HepG2 (cell line): ENCODE measurements around the gene TEDC1. TPM values are rescaled to one million over a fixed set of nuclear protein-coding genes. Genes with fewer than 3 reads are reported as not detected.

Experiments used
- ATAC-seq: fragments of 200-7000 bp; cut with Tn5 transposase; 3 replicates; pipeline ENCODE4 v1.9.1; 2020; ENCODE audit warnings: mild to moderate bottlenecking, moderate library complexity
- BruUV-seq: library from RNA; stranded (reverse); fragments of 400-500 nt; replicated peaks from 2 replicates; lab custom pipeline; 2021; lab: Mats Ljungman, UMichigan
- CTCF ChIA-PET: fragments of 300-600 bp; formaldehyde crosslinking; extraction: SDS; loops from one replicate; lab custom pipeline; 2021; ENCODE audit warnings: low total read pairs, inconsistent platforms, low intra/inter-chr PET ratio; lab: Yijun Ruan, JAX
- POLR2A ChIA-PET: fragments of 350-600 bp; sonication (Branson Sonifier 250); formaldehyde crosslinking; loops from one replicate; lab custom pipeline; 2020; ENCODE audit warnings: antibody characterized with exemption, inconsistent platforms; lab: Yijun Ruan, JAX
- DNase-seq: peaks from one replicate; pipeline ENCODE4 v3.0.0-alpha.2; 2015; ENCODE audit warnings: low spot score
- FAIRE-seq: peaks from 3 replicates; lab custom pipeline; 2011; peaks lifted over from hg19 to GRCh38; lab: Jason Lieb, UNC
- H2AFZ ChIP-seq: one replicate; pipeline ENCODE4 v1.6.1; 2011; ENCODE audit warnings: low read length, inconsistent platforms
- H3K27ac ChIP-seq: fragments of 300-600 bp; 3 replicates; pipeline ENCODE4 v1.8.0; 2011; ENCODE audit warnings: mixed run types, mild to moderate bottlenecking, mixed read lengths, low read length, inconsistent platforms; ENCODE audit not compliant: insufficient read depth; ENCODE audit errors: extremely low read length
- H3K27me3 ChIP-seq, 2 experiments: fragments of 200-600 bp in 1 of 2; 2 replicates in 1 of 2; 3 replicates in 1 of 2; pipeline versions ENCODE4 v1.6.0 to v1.8.0; 2011; ENCODE audit warnings: low read length in 2 of 2, mild to moderate bottlenecking in 2 of 2, moderate library complexity in 2 of 2, inconsistent platforms in 1 of 2; ENCODE audit not compliant: insufficient read depth in 2 of 2, control insufficient read depth in 1 of 2
- H3K36me3 ChIP-seq, 2 experiments: fragments of 200-600 bp in 1 of 2; replicated peaks in 1 of 2; 2 replicates in 1 of 2; 3 replicates in 1 of 2; pipeline versions ENCODE4 v1.5.1 to v1.8.0; 2011; ENCODE audit warnings: low read length in 2 of 2, inconsistent platforms in 1 of 2; ENCODE audit not compliant: insufficient read depth in 2 of 2, control insufficient read depth in 1 of 2
- H3K4me1 ChIP-seq: 2 replicates; pipeline ENCODE4 v1.5.1; 2012; ENCODE audit warnings: low read length, inconsistent platforms; ENCODE audit not compliant: insufficient read depth
- H3K4me2 ChIP-seq: 2 replicates; pipeline ENCODE4 v1.6.0; 2011; ENCODE audit warnings: low read depth, low read length, inconsistent platforms
- H3K4me3 ChIP-seq, 3 experiments: fragments of 200-600 bp in 1 of 3; sonication (generic), shearing (Covaris generic) in 1 of 3; replicated peaks in 1 of 3; 2 replicates each; pipeline ENCODE4 v1.5.1; 2011 to 2016; ENCODE audit warnings: low read length in 3 of 3, inconsistent platforms in 2 of 3, low read depth in 2 of 3, mild to moderate bottlenecking in 2 of 3, control low read depth in 1 of 3, mixed read lengths in 1 of 3; ENCODE audit not compliant: insufficient read depth in 1 of 3
- H3K79me2 ChIP-seq: one replicate; pipeline ENCODE4 v1.6.1; 2011; ENCODE audit warnings: low read length, inconsistent platforms; ENCODE audit not compliant: insufficient read depth
- H3K9ac ChIP-seq: 2 replicates; pipeline ENCODE4 v1.6.0; 2011; ENCODE audit warnings: mild to moderate bottlenecking, low read depth, low read length, inconsistent platforms; ENCODE audit not compliant: insufficient read depth
- H3K9me3 ChIP-seq: 2 replicates; pipeline ENCODE4 v1.5.1; 2012; ENCODE audit warnings: mild to moderate bottlenecking, low read length
- H4K20me1 ChIP-seq: 2 replicates; pipeline ENCODE4 v1.6.0; 2011; ENCODE audit warnings: inconsistent platforms, mild to moderate bottlenecking, low read length, moderate library complexity; ENCODE audit not compliant: insufficient read depth
- BORCS8-MEF2B ChIP-seq: sonication (generic); formaldehyde crosslinking; IDR thresholded peaks from 2 replicates; pipeline ENCODE4 v1.8.0; 2022; ENCODE audit warnings: mild to moderate bottlenecking, missing genetic modification reagents
- FLYWCH1 ChIP-seq: sonication (generic); formaldehyde crosslinking; IDR thresholded peaks from 2 replicates; pipeline ENCODE4 v1.8.1; 2023; ENCODE audit warnings: mild to moderate bottlenecking, missing genetic modification reagents
- NONO ChIP-seq, 2 experiments: fragments of 450-650 bp in 1 of 2; sonication (generic) in 1 of 2; formaldehyde crosslinking in 1 of 2; IDR thresholded peaks in 1 of 2; conservative IDR thresholded peaks in 1 of 2; 2 replicates each; pipeline versions ENCODE4 v1.6.1 to v1.8.0; 2017 to 2022; ENCODE audit warnings: mild to moderate bottlenecking in 1 of 2, missing genetic modification reagents in 1 of 2, moderate library complexity in 1 of 2
- PHF5A ChIP-seq: IDR thresholded peaks from one replicate; pipeline ENCODE4 v1.6.1; 2018; ENCODE audit warnings: low read depth, missing genetic modification reagents; ENCODE audit not compliant: unreplicated experiment
- POLR2A ChIP-seq, 2 experiments: IDR thresholded peaks; 2 replicates each; pipeline ENCODE4 v1.6.1; 2011; ENCODE audit warnings: low read depth in 2 of 2, low read length in 2 of 2, mild to moderate bottlenecking in 1 of 2, moderate library complexity in 1 of 2; ENCODE audit not compliant: insufficient read depth in 1 of 2
- SMAD1 ChIP-seq: sonication (generic); formaldehyde crosslinking; IDR thresholded peaks from 2 replicates; pipeline ENCODE4 v1.4.0; 2020; ENCODE audit warnings: missing genetic modification reagents, low read depth, mild to moderate bottlenecking, borderline replicate concordance
- ZNF256 ChIP-seq: sonication (generic); formaldehyde crosslinking; conservative IDR thresholded peaks from 2 replicates; pipeline ENCODE4 v1.4.0; 2020; ENCODE audit warnings: missing genetic modification reagents
- ZNF263 ChIP-seq: sonication (generic); formaldehyde crosslinking; IDR thresholded peaks from 2 replicates; pipeline ENCODE4 v1.4.0; 2020; ENCODE audit warnings: missing genetic modification reagents
- ZNF616 ChIP-seq: sonication (generic); formaldehyde crosslinking; IDR thresholded peaks from 2 replicates; pipeline ENCODE4 v1.5.0; 2020; ENCODE audit warnings: low read depth, mild to moderate bottlenecking, missing genetic modification reagents
- ZSCAN20 ChIP-seq: sonication (generic); formaldehyde crosslinking; IDR thresholded peaks from 2 replicates; pipeline ENCODE4 v1.4.0; 2020; ENCODE audit warnings: missing genetic modification reagents, mild to moderate bottlenecking, borderline replicate concordance
- WGBS: methylation state at CpG from one replicate; pipeline ENCODE4 v1.1.6; 2017; ENCODE audit warnings: low lambda C conversion rate; 5-methylcytosine and 5-hydroxymethylcytosine counted together
- in situ Hi-C: cut with HindIII; loops from 2 replicates; pipeline ENCODE4 v1.10.0; 2017; ENCODE audit warnings: low pct_unique_long_range_greater_than_20kb; ENCODE audit not compliant: extremely low pct_ligation_motif_present
- intact Hi-C: fragments of 100-400 bp; cut with micrococcal nuclease; formaldehyde crosslinking; loops from one replicate; pipeline ENCODE4 v1.10.0; 2022; ENCODE audit not compliant: unreplicated experiment
- polyA plus RNA-seq, 8 experiments: library from polyadenylated mRNA; depleted of rRNA in 3 of 8; stranded (reverse) in 7 of 8; unstranded in 1 of 8; fragments of >200 nt; fragmentation: Illumina TruSeq in 4 of 8; extraction: Trizol in 4 of 8; gene quantifications; 2 replicates each; pipeline versions ENCODE4 v1.2.1 to v1.2.3, GENCODE V29; 2011 to 2016; ENCODE audit warnings: low read depth in 4 of 8, missing spikeins in 1 of 8, mixed read lengths in 1 of 8; ENCODE audit not compliant: insufficient read depth in 1 of 8
- total RNA-seq, 5 experiments: library from RNA; depleted of rRNA; stranded (reverse); fragments of >200 nt; fragmentation: Illumina TruSeq; extraction: Trizol; gene quantifications; 2 replicates each; pipeline ENCODE4 v1.2.3, GENCODE V29; 2016; ENCODE audit warnings: low read depth in 1 of 5
- TF ChIP-seq, protein P1 (sequence below): sonication (generic); formaldehyde crosslinking; IDR thresholded peaks from 2 replicates; pipeline ENCODE4 v1.4.0; 2020; ENCODE audit warnings: missing genetic modification reagents; ENCODE audit errors: not compliant biosample characterization
- TF ChIP-seq, protein P2 (sequence below): sonication (generic); formaldehyde crosslinking; IDR thresholded peaks from 2 replicates; pipeline ENCODE4 v1.4.0; 2020; ENCODE audit warnings: missing genetic modification reagents
- TF ChIP-seq, protein P3 (sequence below): sonication (generic); formaldehyde crosslinking; IDR thresholded peaks from 2 replicates; pipeline ENCODE4 v1.9.0; 2022; ENCODE audit warnings: missing genetic modification reagents, mild to moderate bottlenecking, borderline replicate concordance
- TF ChIP-seq, protein P4 (sequence below): sonication (generic); formaldehyde crosslinking; IDR thresholded peaks from 2 replicates; pipeline ENCODE4 v1.5.0; 2020; ENCODE audit warnings: missing genetic modification reagents, mild to moderate bottlenecking, borderline replicate concordance
- TF ChIP-seq, protein P5 (sequence below): sonication (generic); formaldehyde crosslinking; IDR thresholded peaks from 2 replicates; pipeline ENCODE4 v1.5.1; 2020; ENCODE audit warnings: mild to moderate bottlenecking, missing genetic modification reagents, moderate library complexity

Gene TEDC1
- total and polyA plus RNA-seq, 2 of the 13 experiments (the other 11 are each of a cell fraction or from before 2014, with no cell fraction given): 5.7 to 27.4 TPM

DNA sequence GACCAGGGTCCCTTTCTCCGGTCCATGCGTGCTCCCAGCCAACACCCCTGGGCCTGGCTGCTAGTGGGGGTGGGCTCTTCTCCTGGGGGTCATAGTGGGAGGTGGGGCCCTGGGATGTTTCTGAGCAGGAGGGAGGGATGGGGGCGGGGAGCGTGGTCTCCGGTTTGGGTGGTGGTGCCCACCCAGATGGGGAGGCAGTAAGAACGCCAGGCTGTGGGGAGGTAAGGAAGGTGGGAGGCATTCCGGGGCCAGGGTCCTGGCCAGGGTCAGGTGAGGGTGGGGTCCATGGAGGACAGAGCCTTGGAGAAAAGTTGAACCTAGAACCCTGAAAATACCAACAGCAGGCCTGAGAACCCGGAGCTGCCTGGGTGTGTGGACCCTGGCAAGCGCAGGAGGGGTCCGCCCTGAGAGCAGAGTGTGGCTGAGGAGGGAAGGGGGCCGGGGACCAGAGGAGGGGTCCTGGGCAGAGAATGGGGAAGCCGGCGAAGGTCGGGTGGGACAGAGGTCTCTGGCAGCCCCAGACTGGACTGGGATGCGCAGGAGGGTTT lies 10.8 kb upstream of the TEDC1 start:
- DNase-seq: no peak
- no peak overlapping the region for H3K4me2 ChIP-seq
- ChIA-PET POLR2A (interaction anchor here (1.0 to 2.4 kb wide), 4 partner anchors 9 to 179 kb away, joined by 3 to 10 read pairs (median 8); partner anchors contain the start of genes BRF1 and TEX22), CTCF (interaction anchor here (1.3 to 2.5 kb wide), 4 partner anchors 10 to 52 kb away, joined by 4 to 15 read pairs (median 6); partner anchors contain the start of genes TEDC1 and TMEM121)
- no peak overlapping the region for H3K27ac ChIP-seq
- no peaks in the 10 kb centered on the region for H3K36me3 ChIP-seq
- no peaks in the 10 kb centered on the region for H3K79me2 ChIP-seq
- intact Hi-C loops (loop anchor here (2.0 kb wide), 1 partner anchor 49 kb away; no protein-coding TSS in a partner anchor), in situ Hi-C loops (no loop called here)
- FAIRE-seq: no peak
- ATAC-seq: no peak
- H2AFZ ChIP-seq: no peak overlapping the region
- H3K9me3 ChIP-seq: no peaks in the 10 kb centered on the region
- 69% methylated on average over 15 of the region's 15 CpGs for WGBS
- TF ChIP-seq, protein P1, sequence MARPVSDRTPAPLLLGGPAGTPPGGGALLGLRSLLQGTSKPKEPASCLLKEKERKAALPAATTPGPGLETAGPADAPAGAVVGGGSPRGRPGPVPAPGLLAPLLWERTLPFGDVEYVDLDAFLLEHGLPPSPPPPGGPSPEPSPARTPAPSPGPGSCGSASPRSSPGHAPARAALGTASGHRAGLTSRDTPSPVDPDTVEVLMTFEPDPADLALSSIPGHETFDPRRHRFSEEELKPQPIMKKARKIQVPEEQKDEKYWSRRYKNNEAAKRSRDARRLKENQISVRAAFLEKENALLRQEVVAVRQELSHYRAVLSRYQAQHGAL (CRISPR knock-in tag): no peak
- no peak for TF ChIP-seq SMAD1 (CRISPR knock-in tag)
- TF ChIP-seq FLYWCH1 (CRISPR knock-in tag): no peak
- TF ChIP-seq, protein P2, sequence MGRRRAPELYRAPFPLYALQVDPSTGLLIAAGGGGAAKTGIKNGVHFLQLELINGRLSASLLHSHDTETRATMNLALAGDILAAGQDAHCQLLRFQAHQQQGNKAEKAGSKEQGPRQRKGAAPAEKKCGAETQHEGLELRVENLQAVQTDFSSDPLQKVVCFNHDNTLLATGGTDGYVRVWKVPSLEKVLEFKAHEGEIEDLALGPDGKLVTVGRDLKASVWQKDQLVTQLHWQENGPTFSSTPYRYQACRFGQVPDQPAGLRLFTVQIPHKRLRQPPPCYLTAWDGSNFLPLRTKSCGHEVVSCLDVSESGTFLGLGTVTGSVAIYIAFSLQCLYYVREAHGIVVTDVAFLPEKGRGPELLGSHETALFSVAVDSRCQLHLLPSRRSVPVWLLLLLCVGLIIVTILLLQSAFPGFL (CRISPR knock-in tag): no peak
- no peak for TF ChIP-seq ZNF256 (CRISPR knock-in tag)
- TF ChIP-seq ZSCAN20 (CRISPR knock-in tag): no peak
- TF ChIP-seq, protein P3, sequence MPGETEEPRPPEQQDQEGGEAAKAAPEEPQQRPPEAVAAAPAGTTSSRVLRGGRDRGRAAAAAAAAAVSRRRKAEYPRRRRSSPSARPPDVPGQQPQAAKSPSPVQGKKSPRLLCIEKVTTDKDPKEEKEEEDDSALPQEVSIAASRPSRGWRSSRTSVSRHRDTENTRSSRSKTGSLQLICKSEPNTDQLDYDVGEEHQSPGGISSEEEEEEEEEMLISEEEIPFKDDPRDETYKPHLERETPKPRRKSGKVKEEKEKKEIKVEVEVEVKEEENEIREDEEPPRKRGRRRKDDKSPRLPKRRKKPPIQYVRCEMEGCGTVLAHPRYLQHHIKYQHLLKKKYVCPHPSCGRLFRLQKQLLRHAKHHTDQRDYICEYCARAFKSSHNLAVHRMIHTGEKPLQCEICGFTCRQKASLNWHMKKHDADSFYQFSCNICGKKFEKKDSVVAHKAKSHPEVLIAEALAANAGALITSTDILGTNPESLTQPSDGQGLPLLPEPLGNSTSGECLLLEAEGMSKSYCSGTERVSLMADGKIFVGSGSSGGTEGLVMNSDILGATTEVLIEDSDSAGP: no peak
- TF ChIP-seq NONO (IDR thresholded peaks at IDR 0.05): no peak
- no peak for TF ChIP-seq NONO (CRISPR knock-in tag; conservative IDR thresholded peaks at IDR 0.05)
- no peak for TF ChIP-seq ZNF263 (CRISPR knock-in tag)
- TF ChIP-seq, protein P4, sequence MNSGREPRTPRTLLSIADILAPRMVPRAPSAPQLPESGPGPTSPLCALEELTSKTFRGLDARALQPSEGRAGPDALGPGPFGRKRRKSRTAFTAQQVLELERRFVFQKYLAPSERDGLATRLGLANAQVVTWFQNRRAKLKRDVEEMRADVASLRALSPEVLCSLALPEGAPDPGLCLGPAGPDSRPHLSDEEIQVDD (CRISPR knock-in tag): no peak
- TF ChIP-seq, protein P5, sequence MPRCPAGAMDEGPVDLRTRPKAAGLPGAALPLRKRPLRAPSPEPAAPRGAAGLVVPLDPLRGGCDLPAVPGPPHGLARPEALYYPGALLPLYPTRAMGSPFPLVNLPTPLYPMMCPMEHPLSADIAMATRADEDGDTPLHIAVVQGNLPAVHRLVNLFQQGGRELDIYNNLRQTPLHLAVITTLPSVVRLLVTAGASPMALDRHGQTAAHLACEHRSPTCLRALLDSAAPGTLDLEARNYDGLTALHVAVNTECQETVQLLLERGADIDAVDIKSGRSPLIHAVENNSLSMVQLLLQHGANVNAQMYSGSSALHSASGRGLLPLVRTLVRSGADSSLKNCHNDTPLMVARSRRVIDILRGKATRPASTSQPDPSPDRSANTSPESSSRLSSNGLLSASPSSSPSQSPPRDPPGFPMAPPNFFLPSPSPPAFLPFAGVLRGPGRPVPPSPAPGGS: no peak
- TF ChIP-seq ZNF616: no peak
- TF ChIP-seq BORCS8-MEF2B (CRISPR knock-in tag): no peak
- TF ChIP-seq POLR2A (IDR thresholded peaks at IDR 0.05; ENCODE audit: insufficient read depth in 1 of 2, low read depth in 2 of 2, low read length in 2 of 2): no peak
- no peak for TF ChIP-seq PHF5A (CRISPR knock-in tag)
- no peak overlapping the region for H3K4me3 ChIP-seq
- H3K27me3 ChIP-seq: peaks cover 2 to 29% of the 10 kb centered on the region in 2 experiments; a peak in 4 of 5 replicates
- H3K4me1 ChIP-seq: peaks cover 64% of the 10 kb centered on the region
- BruUV-seq: no TSS peak
- H3K9ac ChIP-seq: no peak overlapping the region
- no peaks in the 10 kb centered on the region for H4K20me1 ChIP-seq
